Fibroblast of skin of scalp (primary cell): ENCODE results near the gene KLF7.
"Not testable (repeated sequence)": the region's sequence is repeated elsewhere in the genome, so short reads cannot be mapped to it uniquely, and the experiment has no call there.

Experiments
- DNase-seq: peaks from one replicate; pipeline ENCODE4 v3.0.0-alpha.2; 2013

KLF7 gene

DNA sequence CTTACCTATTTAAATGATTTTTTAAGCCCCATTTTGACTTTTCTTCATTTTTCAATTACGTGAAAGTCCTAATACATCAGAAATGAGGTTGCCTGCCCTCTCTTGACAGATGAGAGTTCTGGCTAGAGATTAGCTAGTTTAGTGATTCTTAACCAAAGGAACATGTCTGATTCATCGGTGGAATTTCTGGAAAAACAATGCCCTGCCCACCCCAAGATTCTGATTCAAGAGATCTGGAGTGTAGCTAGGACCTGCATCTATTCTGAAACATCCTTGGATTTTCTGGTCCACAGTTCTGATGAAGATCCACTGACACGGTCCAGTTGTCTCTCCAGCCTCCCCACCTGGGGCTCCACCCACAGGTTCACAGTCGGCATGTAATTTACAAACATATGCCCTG is 111.2 kb downstream of the KLF7 start:
- DNase-seq = peak; percentile 59

GRCh38 chr2:207051385-207051965 is 114.3 kb downstream of the KLF7 start:
- DNase-seq = peak; percentile 84

DNA sequence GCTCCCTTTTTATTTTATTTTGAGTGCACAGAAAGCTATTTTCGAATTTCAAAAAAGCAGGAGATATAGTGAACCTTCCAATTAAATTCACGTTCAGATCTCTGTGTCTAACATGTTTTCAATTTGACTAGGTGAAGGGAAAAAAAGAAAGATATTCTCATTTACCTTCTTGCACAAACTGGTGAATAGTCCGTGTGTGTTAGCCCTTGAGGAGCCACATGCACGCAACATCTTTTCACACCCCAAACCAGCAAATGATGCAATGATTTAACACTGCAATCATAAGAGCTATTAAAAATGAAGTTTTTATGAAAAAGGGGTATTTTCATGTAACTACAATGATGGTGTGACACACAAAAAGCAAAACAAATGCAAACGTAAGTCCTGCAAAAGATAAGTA is 116.6 kb downstream of the KLF7 start:
- no peak for DNase-seq

DNA sequence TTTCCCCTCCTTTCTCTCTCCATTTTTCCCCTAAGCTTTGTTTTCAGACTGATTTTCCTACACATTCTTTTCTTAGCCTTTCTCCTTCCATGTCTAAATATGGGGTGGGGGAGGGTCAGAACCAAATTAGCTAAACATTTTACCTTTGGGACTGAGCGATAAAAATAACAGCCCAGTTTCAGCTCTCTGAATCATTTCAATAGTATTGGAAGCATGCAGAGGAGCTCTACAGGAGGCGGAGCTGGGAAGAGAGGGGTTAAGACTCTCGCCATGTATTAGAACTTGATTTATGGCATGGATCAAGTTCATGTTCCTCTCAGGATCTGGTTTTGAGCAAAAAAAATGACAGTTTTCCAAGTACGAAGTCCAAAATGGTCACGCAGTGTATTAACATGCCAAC is 117.3 kb downstream of the KLF7 start:
- peak; percentile 82 for DNase-seq

DNA sequence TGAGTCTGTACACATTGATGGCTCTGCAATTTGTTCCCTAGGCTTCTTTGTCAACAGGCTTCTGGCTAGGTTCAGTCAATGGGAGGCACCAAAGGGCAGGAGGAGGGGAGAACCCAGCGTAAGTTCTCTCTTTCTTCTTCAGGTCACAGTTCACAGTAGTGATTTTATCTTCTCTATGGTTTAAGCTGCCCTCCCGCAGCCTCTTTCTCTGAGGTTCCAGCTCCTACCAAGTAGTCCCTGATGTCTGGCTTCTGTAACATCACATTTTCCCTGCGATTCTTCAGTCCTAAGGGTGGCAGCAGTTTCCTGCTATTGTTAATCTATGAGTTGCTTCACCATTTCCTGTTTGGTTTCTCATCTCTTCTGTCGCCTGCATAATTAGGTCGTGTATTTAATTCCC is 119.0 kb downstream of the KLF7 start:
- DNase-seq = peak; percentile 45

DNA sequence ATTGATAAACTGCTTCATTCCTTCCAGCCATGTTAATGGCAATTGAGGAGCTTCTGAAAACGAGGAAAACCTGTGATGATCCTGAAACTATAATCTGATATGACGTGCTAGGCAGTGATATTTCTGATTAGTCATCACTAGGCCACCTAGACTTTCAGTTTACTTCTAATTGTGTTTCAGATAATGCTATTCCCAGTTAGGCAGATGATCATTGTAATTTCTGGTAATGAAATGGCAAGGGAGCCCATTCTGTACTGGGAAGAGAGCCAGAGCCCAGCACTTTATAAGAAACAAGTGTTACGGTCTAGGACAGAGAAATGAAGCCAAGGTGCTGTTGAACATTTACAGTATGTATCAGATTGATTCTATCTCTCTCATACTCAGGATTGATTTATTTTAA is 120.2 kb downstream of the KLF7 start:
- no peak for DNase-seq

- no peak for DNase-seq
Observed at GRCh38 chr2:207044379-207045362, 121.1 kb downstream of the KLF7 start.

DNA sequence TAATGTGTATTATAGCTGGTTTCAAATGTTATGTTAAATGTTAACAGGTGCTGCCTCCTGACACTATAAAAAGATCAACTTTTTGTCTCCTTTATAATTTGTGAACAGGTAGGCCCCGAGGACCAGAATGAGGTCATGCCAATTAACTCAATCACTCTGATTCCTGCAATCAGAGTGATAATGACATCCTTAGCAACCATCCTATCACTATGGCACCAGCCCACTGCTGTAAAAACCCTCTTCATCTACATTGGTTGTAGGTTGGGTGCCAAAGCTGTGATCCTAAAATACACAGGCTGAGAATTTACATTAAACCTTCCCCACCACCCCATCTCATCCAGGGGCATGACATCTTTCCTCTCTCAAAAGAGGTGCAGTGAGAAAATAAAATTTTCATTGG is 122.9 kb downstream of the KLF7 start:
- DNase-seq = no peak

DNA sequence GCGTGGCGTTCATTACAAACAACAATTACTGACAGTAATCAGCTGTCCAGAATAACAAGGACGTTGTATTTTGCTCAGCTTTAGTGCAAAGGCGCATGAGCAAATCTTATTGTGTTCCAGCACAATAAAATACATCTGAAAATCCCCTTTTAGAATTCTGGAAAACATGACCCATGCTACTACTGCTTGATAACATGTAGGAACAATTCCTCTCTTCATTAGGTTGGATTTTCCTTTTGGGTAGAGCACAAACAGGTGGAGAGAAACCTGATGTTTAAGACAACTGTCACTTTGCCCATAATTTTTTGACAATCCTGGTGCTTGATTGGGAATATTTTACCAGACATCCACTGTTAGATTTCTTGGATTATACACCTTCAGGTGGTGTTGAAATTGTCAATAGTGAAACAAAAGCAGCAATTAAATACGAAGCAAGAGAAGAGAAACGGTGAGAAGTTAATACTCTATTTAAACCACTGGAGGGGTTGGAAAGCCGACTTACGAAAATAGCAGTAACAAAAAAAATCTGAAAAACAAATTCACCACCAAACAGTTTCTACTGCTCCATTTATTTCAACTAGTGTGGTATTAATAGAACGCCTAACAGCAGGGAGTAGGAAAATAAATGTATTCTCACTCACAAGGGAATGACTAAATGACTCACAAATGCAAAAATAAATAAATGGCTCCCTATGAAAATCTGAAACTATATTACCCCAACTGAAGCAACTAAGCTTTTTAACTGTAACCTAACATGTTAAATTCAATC is 123.8 kb downstream of the KLF7 start:
- DNase-seq = peak; percentile 82

DNA sequence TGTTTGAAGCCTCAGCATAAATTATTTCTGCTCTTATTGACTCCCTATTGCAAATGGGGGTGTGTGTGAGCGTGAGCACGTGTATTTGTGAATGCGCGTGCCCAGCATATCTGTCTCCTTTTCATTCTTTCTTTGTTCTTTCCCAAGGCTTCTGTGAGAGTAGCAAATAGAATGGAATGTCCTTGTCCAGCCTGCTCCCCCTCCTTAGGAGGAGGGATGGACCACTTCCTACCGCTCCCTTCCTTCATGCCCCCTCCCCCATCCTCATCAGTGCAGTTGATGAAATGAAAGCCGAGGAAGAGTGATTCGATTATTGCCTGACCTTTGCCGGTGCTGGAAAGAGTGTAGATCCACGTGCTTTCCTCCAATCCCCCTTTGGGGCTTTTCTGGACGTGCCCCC is 124.5 kb downstream of the KLF7 start:
- DNase-seq = peak; percentile 55

GRCh38 chr2:207040696-207041095 is 125.1 kb downstream of the KLF7 start:
- DNase-seq = peak; percentile 13

GRCh38 chr2:207039225-207039624 is 126.5 kb downstream of the KLF7 start:
- DNase-seq = no peak

GRCh38 chr2:207038299-207038698 is 127.4 kb downstream of the KLF7 start:
- peak; percentile 35 for DNase-seq

GRCh38 chr2:207037896-207038295 is 127.9 kb downstream of the KLF7 start:
- peak; percentile 50 for DNase-seq

DNA sequence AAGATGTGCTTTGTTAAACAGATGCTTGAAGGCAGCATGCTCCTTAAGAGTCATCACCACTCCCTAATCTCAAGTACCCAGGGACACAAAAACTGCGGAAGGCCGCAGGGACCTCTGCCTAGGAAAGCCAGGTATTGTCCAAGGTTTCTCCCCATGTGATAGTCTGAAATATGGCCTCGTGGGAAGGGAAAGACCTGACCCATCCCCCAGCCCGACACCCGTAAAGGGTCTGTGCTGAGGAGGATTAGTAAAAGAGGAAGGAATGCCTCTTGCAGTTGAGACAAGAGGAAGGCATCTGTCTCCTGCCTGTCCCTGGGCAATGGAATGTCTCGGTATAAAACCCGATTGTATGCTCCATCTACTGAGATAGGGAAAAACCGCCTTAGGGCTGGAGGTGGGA is 128.7 kb downstream of the KLF7 start:
- not testable (repeated sequence) for DNase-seq

DNA sequence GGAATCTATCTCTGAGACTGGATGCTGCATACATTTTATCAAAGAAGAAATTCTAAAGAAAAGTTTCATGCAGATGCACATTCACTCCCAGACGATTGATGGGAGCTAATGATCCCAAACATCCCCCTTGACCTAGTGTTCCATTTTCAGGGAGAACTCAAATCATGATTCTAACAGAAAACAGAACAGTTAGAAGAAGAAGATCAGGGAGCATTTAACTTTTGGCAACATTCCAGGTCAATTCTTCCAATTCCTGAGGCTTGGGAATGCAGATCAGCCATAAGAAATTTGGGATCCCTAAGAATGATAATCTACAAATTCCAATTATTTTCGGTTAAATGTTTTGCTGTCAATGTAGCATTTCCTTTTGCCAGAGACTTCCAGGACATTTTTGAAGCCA is 129.9 kb downstream of the KLF7 start:
- peak; percentile 68 for DNase-seq

GRCh38 chr2:207032490-207032889 is 133.3 kb downstream of the KLF7 start:
- no peak for DNase-seq
